Heart right ventricle (tissue), 16 donors: ENCODE measurements around the gene CORO2B. TPM values are rescaled to one million over a fixed set of nuclear protein-coding genes. Genes with fewer than 3 reads are reported as not detected.

Source experiments
- ATAC-seq, 8 donors: fragments of 200-7000 bp; cut with Tn5 transposase; one replicate each; pipeline ENCODE4 v1.9.1; 2020; ENCODE audit warnings: mild to moderate bottlenecking in 8 of 8, moderate library complexity in 8 of 8, moderate number of reproducible peaks in 1 of 8
- DNase-seq, 2 donors: peaks; one replicate each; pipeline ENCODE4 v3.0.0-alpha.2; 2020
- H3K27ac ChIP-seq, 10 donors: fragments of 200-600 bp; sonication (generic) in 2 of 10; one replicate each; pipeline versions ENCODE4 v1.5.0 to v1.8.0; 2020 to 2022; ENCODE audit warnings: mild to moderate bottlenecking in 3 of 10
- H3K27me3 ChIP-seq, 7 donors: fragments of 200-600 bp; one replicate each; pipeline ENCODE4 v1.8.0; 2021 to 2022; ENCODE audit warnings: mild to moderate bottlenecking in 2 of 7
- H3K36me3 ChIP-seq, 9 donors: fragments of 200-600 bp; sonication (generic) in 1 of 9; one replicate each; pipeline versions ENCODE4 v1.5.0 to v1.8.0; 2020 to 2022; ENCODE audit warnings: mild to moderate bottlenecking in 2 of 9
- H3K4me1 ChIP-seq, 9 donors: fragments of 200-600 bp; sonication (generic) in 1 of 9; one replicate each; pipeline versions ENCODE4 v1.5.0 to v1.8.0; 2020 to 2022; ENCODE audit warnings: mild to moderate bottlenecking in 4 of 9
- H3K4me3 ChIP-seq, 10 donors: fragments of 200-600 bp; sonication (generic) in 2 of 10; one replicate each; pipeline versions ENCODE4 v1.5.0 to v1.8.0; 2020 to 2022; ENCODE audit warnings: mild to moderate bottlenecking in 7 of 10, moderate library complexity in 2 of 10
- H3K9me3 ChIP-seq, 11 donors: fragments of 200-600 bp in 10 of 11; sonication (generic) in 2 of 11; one replicate each; pipeline versions ENCODE4 v1.5.0 to v1.8.0; 2013 to 2022; ENCODE audit warnings: mild to moderate bottlenecking in 2 of 11, control low read depth in 1 of 11, moderate library complexity in 1 of 11
- CTCF ChIP-seq, 9 donors: fragments of 200-600 bp; sonication (generic) in 2 of 9; IDR thresholded peaks; one replicate each; pipeline versions ENCODE4 v1.5.0 to v1.8.0; 2021 to 2022; ENCODE audit warnings: antibody characterized with exemption in 9 of 9, mild to moderate bottlenecking in 5 of 9, moderate library complexity in 1 of 9
- WGBS, 2 donors: extraction: QIAGEN DNeasy Blood & Tissue Kit; methylation state at CpG; one replicate each; pipeline ENCODE4 v1.1.7; 2013; ENCODE audit warnings: inconsistent platforms in 1 of 2; 5-methylcytosine and 5-hydroxymethylcytosine counted together
- intact Hi-C, 10 donors: fragments of 100-400 bp; cut with DNase I; formaldehyde crosslinking; loops; one replicate each; pipeline versions ENCODE4 v1.11.1 to v1.14.2; 2022
- polyA plus RNA-seq, 2 donors: library from polyadenylated mRNA; stranded (reverse); fragments of 200-250 nt; gene quantifications; one replicate each; pipeline ENCODE4 v1.2.3, GENCODE V29; 2013
- total RNA-seq, 10 donors: library from RNA; stranded (reverse); fragmentation: NEBNext Ultra II Directional in 3 of 10; extraction: Animal tissue kit (Norgen Biotek cat#: 25700) in 3 of 10; gene quantifications; one replicate each; pipeline versions ENCODE4 v1.2.1 to v1.2.4, GENCODE V29; 2021 to 2023
- donor health status: Arrhythmogenic right ventricular cardiomyopathy.
- donor health status: ischemic (EF 13 %, LVEDD 7.1; RV severe dilation, severe dysfunction).
- donor health status: healthy with polysubstance abuse.
- donor health status: DM: no; HTN: yes; CAD: no.
- donor health status: DM: no; HTN: no; CAD: no.
- donor health status: ischemic (EF 25% LVEDD 6.9; RV normal size, moderate dysfunction).
- donor health status: ischemic (EF 25% LVEDD 5.7; RV mildly dilated, moderate dysfunction).
- donor health status: healthy.
- donor health status: DM: yes; HTN: yes; CAD: no.
- donor health status: Ischemic cardiomyopathy.
- donor health status: ischemic (EF 35%, LVEDD 5.7; RV mildly dilated, moderate dysfunction).
- donor health status: nonischemic (EF 11% LVEDD 7.7; RV severe dilation, severe dysfunction).
- donor health status: DM: yes; HTN: yes; CAD: no.
- donor health status: PGD.
- donor health status: ischemic (EF 29% LVEDD 5.4; RV normal size, mild dysfunction).
- donor health status: nonischemic (EF 23%, LVEDD 6.1; RV moderate dilation, normal function).

The CORO2B gene
- total and polyA plus RNA-seq, 12 donors = 2.6 to 8.1 (median 4.5) TPM

GRCh38 chr15:68635141-68635540, 56.3 kb downstream of the CORO2B start:
- ATAC-seq (peak; percentile 40 to 83 (median 72)), DNase-seq (peak; percentile 41 to 59)
- peak in 3 of 9 donors; percentile 32 to 40 (median 36) for TF ChIP-seq CTCF (IDR thresholded peaks at IDR 0.05)
- WGBS, 2 donors = 25 to 42% methylated on average over 2 of the region's 2 CpGs
- Histone ChIP-seq H3K27me3 (no peaks in the 10 kb centered on the region), H3K9me3 (no peaks in the 10 kb centered on the region), H3K4me1 (peaks cover 29 to 99% (median 64%) of the 10 kb centered on the region in 9 donors), H3K27ac (peak overlapping the region in 7 of 10 donors; percentile 11 to 68 (median 53)), H3K4me3 (no peak overlapping the region), H3K36me3 (no peaks in the 10 kb centered on the region)
- intact Hi-C loops = loop anchor here in 1 of 10 donors (1.0 kb wide), 1 partner anchor 44 kb away; no protein-coding TSS in a partner anchor

- DNase-seq (no peak), ATAC-seq (no peak)
- H3K9me3 ChIP-seq = no peaks in the 10 kb centered on the region
- no peaks in the 10 kb centered on the region for H3K27me3 ChIP-seq
- no peak for TF ChIP-seq CTCF (IDR thresholded peaks at IDR 0.05)
- peaks cover 29 to 100% (median 75%) of the 10 kb centered on the region in 9 donors for H3K4me1 ChIP-seq
- H3K4me3 ChIP-seq = no peak overlapping the region
- intact Hi-C loops = loop anchor here in 1 of 10 donors (2.0 kb wide), 1 partner anchor 55 kb away; no protein-coding TSS in a partner anchor
- WGBS, 2 donors = 92 to 97% methylated on average over 5 of the region's 5 CpGs
- no peaks in the 10 kb centered on the region for H3K36me3 ChIP-seq
- H3K27ac ChIP-seq = no peak overlapping the region
These were observed 57.5 kb downstream of the CORO2B start for GRCh38 chr15:68636256-68636655.

- no peaks in the 10 kb centered on the region for H3K27me3 ChIP-seq
- DNase-seq = peak; percentile 56 to 80
- 41 to 66% methylated on average over 5 of the region's 5 CpGs for WGBS, 2 donors
- H3K4me3 ChIP-seq = no peak overlapping the region
- no peaks in the 10 kb centered on the region for H3K36me3 ChIP-seq
- intact Hi-C loops = loop anchor here in 1 of 10 donors (2.0 kb wide), 1 partner anchor 57 kb away; no protein-coding TSS in a partner anchor
- TF ChIP-seq CTCF (IDR thresholded peaks at IDR 0.05) = no peak
- H3K9me3 ChIP-seq = no peaks in the 10 kb centered on the region
- peaks cover 19 to 88% (median 67%) of the 10 kb centered on the region in 9 donors for H3K4me1 ChIP-seq
- ATAC-seq = peak; percentile 58 to 85 (median 76)
- H3K27ac ChIP-seq = peak overlapping the region in 7 of 10 donors; percentile 5 to 66 (median 56)
These were observed 59.1 kb downstream of the CORO2B start for GRCh38 chr15:68637767-68638404.

- peak overlapping the region in 7 of 10 donors; percentile 32 to 56 (median 47) for H3K27ac ChIP-seq
- no peak for ATAC-seq
These were observed 60.2 kb downstream of the CORO2B start for GRCh38 chr15:68638953-68639515.

More at GRCh38 chr15:68638953-68639515, 60.2 kb downstream of the CORO2B start:
- Histone ChIP-seq H3K4me3 (no peak overlapping the region), H3K9me3 (no peaks in the 10 kb centered on the region), H3K4me1 (peaks cover 19 to 77% (median 61%) of the 10 kb centered on the region in 9 donors), H3K36me3 (no peaks in the 10 kb centered on the region), H3K27me3 (no peaks in the 10 kb centered on the region)
- TF ChIP-seq CTCF (IDR thresholded peaks at IDR 0.05) = no peak
- DNase-seq = no peak
- intact Hi-C loops = no loop called here
- WGBS, 2 donors = 92% methylated on average over 2 of the region's 2 CpGs
